Osteoblast (primary cell): ENCODE measurements around the gene MSL3B.

Experiments used
- DNase-seq: peaks from one replicate; pipeline ENCODE4 v3.0.0; 2011; ENCODE audit warnings: low spot score, mixed read lengths; ENCODE audit not compliant: insufficient read length; ENCODE audit errors: missing footprints
- H2AFZ ChIP-seq: 2 replicates; pipeline ENCODE4 v1.6.0; 2011; ENCODE audit warnings: mild to moderate bottlenecking, low read length
- H3K27ac ChIP-seq: 2 replicates; pipeline ENCODE4 v1.5.1; 2011; ENCODE audit warnings: mild to moderate bottlenecking, low read depth, low read length, moderate library complexity
- H3K27me3 ChIP-seq: 2 replicates; pipeline ENCODE4 v1.6.0; 2012; ENCODE audit warnings: mild to moderate bottlenecking, control low read depth, inconsistent platforms, low read length, moderate library complexity; ENCODE audit not compliant: insufficient read depth
- H3K36me3 ChIP-seq: 2 replicates; pipeline ENCODE4 v1.5.1; 2011; ENCODE audit warnings: mild to moderate bottlenecking, low read length, control low read depth, moderate library complexity; ENCODE audit not compliant: insufficient read depth
- H3K4me1 ChIP-seq: 2 replicates; pipeline ENCODE4 v1.5.1; 2011; ENCODE audit warnings: mild to moderate bottlenecking, low read length, control low read depth, moderate library complexity; ENCODE audit not compliant: insufficient read depth
- H3K4me2 ChIP-seq: 2 replicates; pipeline ENCODE4 v1.6.0; 2011; ENCODE audit warnings: mild to moderate bottlenecking, low read length; ENCODE audit not compliant: insufficient read depth
- H3K4me3 ChIP-seq: fragments of 200-600 bp; sonication (generic); 3 replicates; pipeline ENCODE4 v1.5.1; 2012; ENCODE audit warnings: mild to moderate bottlenecking, low read length, inconsistent platforms; ENCODE audit not compliant: insufficient read depth
- H3K79me2 ChIP-seq: 2 replicates; pipeline ENCODE4 v1.6.0; 2012; ENCODE audit warnings: mild to moderate bottlenecking, low read length, control low read depth, inconsistent platforms; ENCODE audit not compliant: insufficient read depth
- H3K9me3 ChIP-seq: 2 replicates; pipeline ENCODE4 v1.5.1; 2011; ENCODE audit warnings: low read depth, low read length, control low read depth
- H4K20me1 ChIP-seq: 2 replicates; pipeline ENCODE4 v1.6.0; 2012; ENCODE audit warnings: mild to moderate bottlenecking, low read length, control low read depth; ENCODE audit not compliant: insufficient read depth
- TF ChIP-seq, protein P1 (sequence below): IDR thresholded peaks from 2 replicates; pipeline ENCODE4 v1.5.1; 2011; ENCODE audit warnings: mild to moderate bottlenecking, low read depth, low read length, moderate library complexity; ENCODE audit errors: extremely low read depth

The MSL3B gene

DNA sequence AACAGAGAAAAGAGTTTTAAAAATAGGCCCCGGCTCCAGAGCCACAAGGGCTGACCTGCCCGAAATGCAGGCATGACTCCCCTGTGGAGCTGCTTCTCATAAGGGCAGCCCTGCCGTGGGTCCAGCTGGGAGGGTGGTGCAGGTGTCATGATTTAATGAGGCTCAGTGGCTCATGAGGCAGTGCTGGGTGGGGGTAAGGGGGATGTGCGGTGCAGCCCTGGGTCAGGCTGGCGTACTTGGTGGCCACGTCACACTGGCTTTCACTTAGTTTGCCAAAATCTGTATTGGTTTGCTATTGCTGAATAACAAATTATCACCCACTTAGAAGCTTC lies 47.4 kb downstream of the MSL3B start:
- H3K9me3 ChIP-seq = no peaks in the 10 kb centered on the region
- H2AFZ ChIP-seq = no peak overlapping the region
- H3K4me1 ChIP-seq = no peaks in the 10 kb centered on the region
- no peaks in the 10 kb centered on the region for H4K20me1 ChIP-seq
- H3K27ac ChIP-seq = no peak overlapping the region
- no peak overlapping the region for H3K4me3 ChIP-seq
- no peak overlapping the region for H3K4me2 ChIP-seq
- peak; percentile 72 for DNase-seq
- H3K36me3 ChIP-seq = no peaks in the 10 kb centered on the region
- H3K79me2 ChIP-seq = no peaks in the 10 kb centered on the region
- TF ChIP-seq, protein P1, sequence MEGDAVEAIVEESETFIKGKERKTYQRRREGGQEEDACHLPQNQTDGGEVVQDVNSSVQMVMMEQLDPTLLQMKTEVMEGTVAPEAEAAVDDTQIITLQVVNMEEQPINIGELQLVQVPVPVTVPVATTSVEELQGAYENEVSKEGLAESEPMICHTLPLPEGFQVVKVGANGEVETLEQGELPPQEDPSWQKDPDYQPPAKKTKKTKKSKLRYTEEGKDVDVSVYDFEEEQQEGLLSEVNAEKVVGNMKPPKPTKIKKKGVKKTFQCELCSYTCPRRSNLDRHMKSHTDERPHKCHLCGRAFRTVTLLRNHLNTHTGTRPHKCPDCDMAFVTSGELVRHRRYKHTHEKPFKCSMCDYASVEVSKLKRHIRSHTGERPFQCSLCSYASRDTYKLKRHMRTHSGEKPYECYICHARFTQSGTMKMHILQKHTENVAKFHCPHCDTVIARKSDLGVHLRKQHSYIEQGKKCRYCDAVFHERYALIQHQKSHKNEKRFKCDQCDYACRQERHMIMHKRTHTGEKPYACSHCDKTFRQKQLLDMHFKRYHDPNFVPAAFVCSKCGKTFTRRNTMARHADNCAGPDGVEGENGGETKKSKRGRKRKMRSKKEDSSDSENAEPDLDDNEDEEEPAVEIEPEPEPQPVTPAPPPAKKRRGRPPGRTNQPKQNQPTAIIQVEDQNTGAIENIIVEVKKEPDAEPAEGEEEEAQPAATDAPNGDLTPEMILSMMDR = no peak
- H3K27me3 ChIP-seq = peaks cover 10% of the 10 kb centered on the region

DNA sequence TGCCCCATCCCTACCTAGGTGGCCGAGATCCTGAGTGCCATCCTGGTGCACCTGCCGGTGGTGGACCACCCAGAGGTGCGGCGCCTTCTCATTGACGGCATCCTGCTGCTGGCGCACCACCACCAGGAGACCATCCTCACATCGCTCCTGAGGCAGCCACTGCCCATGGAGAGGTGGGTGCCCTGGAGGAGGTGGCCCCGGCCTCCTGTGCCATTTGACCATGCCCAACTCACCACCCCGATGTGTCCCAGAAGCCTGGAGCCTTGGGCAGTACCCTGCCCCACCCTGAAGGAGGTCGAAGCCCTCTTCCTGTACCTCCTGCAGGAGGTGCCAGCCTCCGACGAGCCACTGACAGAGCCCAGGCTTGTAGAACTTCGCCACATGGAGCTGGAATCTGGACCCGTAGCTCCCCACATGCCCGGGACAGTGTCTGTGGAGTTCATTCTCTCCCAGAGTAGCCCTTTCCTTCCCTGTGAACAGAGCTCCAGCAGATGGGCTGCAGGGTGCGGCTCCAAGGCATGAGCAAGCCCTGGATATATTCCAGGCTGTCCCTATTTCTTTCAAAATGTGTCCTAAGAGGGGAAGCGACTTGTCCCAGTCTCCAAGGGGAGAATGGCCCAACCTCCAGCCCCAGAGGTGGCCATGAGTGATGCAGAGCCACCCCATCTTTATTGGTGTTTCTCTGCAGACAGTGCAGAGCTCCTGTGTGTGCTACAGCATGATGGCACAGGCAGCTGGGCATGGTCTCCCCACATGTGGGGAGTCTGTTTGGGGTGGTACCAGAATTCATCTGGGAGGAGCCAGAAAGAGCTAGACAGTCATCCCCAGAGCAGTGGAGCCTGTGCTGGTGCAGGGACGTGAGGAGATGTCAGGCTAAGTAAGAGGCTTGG lies 48.1 kb downstream of the MSL3B start:
- Histone ChIP-seq H3K9me3 (no peaks in the 10 kb centered on the region), H2AFZ (no peak overlapping the region)
- DNase-seq = peak; percentile 65

DNA sequence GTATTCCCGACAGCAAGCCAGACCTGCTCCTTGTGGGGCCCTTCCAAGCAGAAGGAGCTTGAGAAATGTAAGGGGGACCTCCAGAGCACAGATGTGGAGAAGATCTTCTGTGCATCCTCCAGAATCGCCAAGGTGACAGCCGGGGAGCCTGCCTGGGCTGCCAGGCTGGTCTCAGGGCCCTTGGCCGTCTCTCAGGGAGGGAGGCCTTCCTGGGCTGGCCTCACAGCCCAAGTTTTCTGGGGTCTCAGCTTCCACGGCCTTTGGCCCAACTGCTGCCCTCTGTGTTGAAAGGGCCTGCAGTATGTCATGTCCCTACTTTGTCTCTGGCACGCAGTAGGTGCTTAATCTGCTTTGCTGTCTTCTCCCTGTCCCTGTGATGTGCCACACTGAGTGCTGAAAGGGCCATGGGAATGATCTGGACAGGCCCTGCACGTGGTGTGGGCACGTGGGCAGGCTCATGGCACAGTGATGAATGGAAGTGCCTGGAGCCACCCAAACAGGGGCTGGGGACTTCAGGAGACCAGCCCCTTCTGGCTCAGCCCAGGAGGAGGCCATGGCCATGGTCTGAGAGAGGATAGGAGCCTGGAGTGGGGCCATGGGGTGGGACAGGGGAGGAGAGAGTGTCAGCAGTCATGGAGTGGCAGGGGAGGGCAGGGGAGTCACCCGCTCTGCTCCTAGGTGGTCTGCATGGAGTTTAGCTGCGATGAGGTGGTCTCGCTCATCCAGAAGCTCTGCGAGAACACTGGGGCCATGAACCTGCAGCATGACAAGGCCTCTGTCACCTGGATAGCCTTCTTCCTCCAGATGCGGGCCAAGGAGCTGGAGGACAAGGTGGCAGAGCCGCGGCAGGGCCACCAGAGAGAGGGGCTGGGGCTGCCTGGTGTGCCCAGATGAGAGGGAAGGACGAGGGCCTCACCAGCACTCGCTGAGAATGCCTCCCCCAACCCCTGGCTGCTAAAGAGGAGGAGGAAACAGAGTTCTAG lies 49.3 kb downstream of the MSL3B start:
- no peak overlapping the region for H3K27ac ChIP-seq
- peak; percentile 65 for DNase-seq
- no peaks in the 10 kb centered on the region for H4K20me1 ChIP-seq
- H3K36me3 ChIP-seq = no peaks in the 10 kb centered on the region
- H3K9me3 ChIP-seq = no peaks in the 10 kb centered on the region
- H3K4me3 ChIP-seq = no peak overlapping the region
- no peaks in the 10 kb centered on the region for H3K4me1 ChIP-seq
- no peak overlapping the region for H3K4me2 ChIP-seq
- H3K27me3 ChIP-seq = peaks cover 10% of the 10 kb centered on the region
- TF ChIP-seq, protein P1 = no peak
- H2AFZ ChIP-seq = no peak overlapping the region
- H3K79me2 ChIP-seq = no peaks in the 10 kb centered on the region

More for the DNA sequence above, 48.1 kb downstream of the MSL3B start:
- Histone ChIP-seq H3K27me3 (peaks cover 10% of the 10 kb centered on the region), H3K4me3 (no peak overlapping the region), H3K79me2 (no peaks in the 10 kb centered on the region), H3K4me2 (no peak overlapping the region), H3K36me3 (no peaks in the 10 kb centered on the region), H3K27ac (no peak overlapping the region), H4K20me1 (no peaks in the 10 kb centered on the region), H3K4me1 (no peaks in the 10 kb centered on the region)
- TF ChIP-seq, protein P1 = no peak
